B cell (primary cell): ENCODE results near the gene NCOA1. TPM values are rescaled to one million over a fixed set of nuclear protein-coding genes. Genes with fewer than 3 reads are reported as not detected.

Experiments used
- ATAC-seq: fragments of 200-7000 bp; cut with Tn5 transposase; one replicate; pipeline ENCODE4 v1.10.0; 2021; ENCODE audit warnings: low read depth, mild to moderate bottlenecking, moderate number of reproducible peaks, moderate library complexity
- CTCF ChIA-PET: fragments of 350-600 bp; sonication (Branson Sonifier 250); formaldehyde crosslinking; loops from one replicate; lab custom pipeline; 2021; ENCODE audit warnings: antibody characterized with exemption, inconsistent platforms; lab: Charles Lee
- POLR2A ChIA-PET: fragments of 350-600 bp; sonication (Branson Sonifier 250); formaldehyde crosslinking; loops from one replicate; lab custom pipeline; 2021; ENCODE audit warnings: antibody characterized with exemption; lab: Charles Lee
- DNase-seq: peaks from one replicate; pipeline ENCODE4 v3.0.0; 2013
- H2AFZ ChIP-seq: 2 replicates; pipeline ENCODE4 v1.6.1; 2012; ENCODE audit warnings: mild to moderate bottlenecking, low read depth, low read length; ENCODE audit not compliant: insufficient read depth, poor library complexity, severe bottlenecking
- H3K27ac ChIP-seq, 2 donors: 1 replicate in 1 of 2; 2 replicates in 1 of 2; pipeline ENCODE4 v1.5.1; 2012 to 2013; ENCODE audit warnings: low read length in 2 of 2, mild to moderate bottlenecking in 2 of 2, moderate library complexity in 1 of 2
- H3K27me3 ChIP-seq, 4 experiments: fragments of 200-600 bp in 1 of 4; sonication (generic) in 1 of 4; replicated peaks in 1 of 4; 1 replicate in 2 of 4; 2 replicates in 2 of 4; pipeline versions ENCODE4 v1.6.1 to v1.7.0; 2013 to 2016; ENCODE audit warnings: low read length in 3 of 4, mild to moderate bottlenecking in 2 of 4, mixed read lengths in 1 of 4, moderate library complexity in 1 of 4; ENCODE audit not compliant: insufficient read depth in 4 of 4, control insufficient read depth in 3 of 4; ENCODE audit errors: control extremely low read depth in 1 of 4
- H3K36me3 ChIP-seq, 2 experiments: replicated peaks in 1 of 2; 1 replicate in 1 of 2; 2 replicates in 1 of 2; pipeline versions ENCODE4 v1.6.1 to v1.7.1; 2013; ENCODE audit warnings: low read length in 1 of 2; ENCODE audit not compliant: insufficient read depth in 2 of 2, control insufficient read depth in 1 of 2; ENCODE audit errors: control extremely low read depth in 1 of 2, extremely low read depth in 1 of 2
- H3K4me1 ChIP-seq, 2 donors: fragments of 200-600 bp in 1 of 2; sonication (generic) in 1 of 2; 1 replicate in 1 of 2; 2 replicates in 1 of 2; pipeline versions ENCODE4 v1.5.1 to v1.6.1; 2013 to 2017; ENCODE audit warnings: low read length in 2 of 2; ENCODE audit not compliant: control insufficient read depth in 2 of 2, insufficient read depth in 2 of 2
- H3K4me2 ChIP-seq: replicated peaks from 2 replicates; pipeline ENCODE3; 2012; ENCODE audit warnings: mild to moderate bottlenecking, low read depth, low read length; ENCODE audit not compliant: poor library complexity, severe bottlenecking
- H3K4me3 ChIP-seq, 5 experiments: fragments of 200-600 bp in 1 of 5; sonication (generic) in 1 of 5; 1 replicate in 3 of 5; 2 replicates in 2 of 5; pipeline versions ENCODE4 v1.5.1 to v1.7.0; 2011 to 2016; ENCODE audit warnings: low read length in 4 of 5, mild to moderate bottlenecking in 4 of 5, low read depth in 2 of 5, control low read depth in 1 of 5, moderate library complexity in 1 of 5; ENCODE audit not compliant: insufficient read depth in 1 of 5; ENCODE audit errors: control extremely low read depth in 1 of 5, extremely low read depth in 1 of 5
- H3K79me2 ChIP-seq: fragments of 200-600 bp; sonication (generic); one replicate; pipeline ENCODE4 v1.6.0; 2016; ENCODE audit warnings: low read length; ENCODE audit not compliant: control insufficient read depth, insufficient read depth
- H3K9ac ChIP-seq: fragments of 200-600 bp; sonication (generic); 2 replicates; pipeline ENCODE4 v1.6.1; 2017; ENCODE audit warnings: mild to moderate bottlenecking, low read length, moderate library complexity
- H3K9me3 ChIP-seq, 3 donors: one replicate each; pipeline versions ENCODE4 v1.6.1 to v1.7.1; 2013; ENCODE audit warnings: low read length in 2 of 3; ENCODE audit not compliant: control insufficient read depth in 2 of 3, insufficient read depth in 1 of 3; ENCODE audit errors: control extremely low read depth in 1 of 3
- H4K20me1 ChIP-seq: 2 replicates; pipeline ENCODE4 v1.6.0; 2012; ENCODE audit warnings: mild to moderate bottlenecking, low read length; ENCODE audit not compliant: insufficient read depth, control insufficient read depth, poor library complexity, severe bottlenecking
- H3K27ac Mint-ChIP-seq: one replicate; pipeline ENCODE4 v1.8.0; 2021; ENCODE audit warnings: mixed read lengths
- H3K27me3 Mint-ChIP-seq: one replicate; pipeline ENCODE4 v1.8.0; 2021; ENCODE audit warnings: mixed read lengths
- H3K4me1 Mint-ChIP-seq: one replicate; pipeline ENCODE4 v1.8.0; 2021; ENCODE audit warnings: mixed read lengths
- H3K4me3 Mint-ChIP-seq: one replicate; pipeline ENCODE4 v1.8.0; 2021; ENCODE audit warnings: mixed read lengths
- H3K9me3 Mint-ChIP-seq: one replicate; pipeline ENCODE4 v1.8.0; 2022; ENCODE audit warnings: mixed read lengths; ENCODE audit not compliant: insufficient read depth
- EZH2 ChIP-seq: IDR thresholded peaks from 2 replicates; pipeline ENCODE4 v1.6.1; 2012; ENCODE audit warnings: borderline replicate concordance, low read depth, mild to moderate bottlenecking, moderate library complexity, low read length; ENCODE audit not compliant: insufficient read depth, poor library complexity, severe bottlenecking
- WGBS: methylation state at CpG from one replicate; pipeline ENCODE4 v1.1.5; 2013; ENCODE audit warnings: missing lambda C conversion rate; ENCODE audit not compliant: insufficient coverage; 5-methylcytosine and 5-hydroxymethylcytosine counted together
- intact Hi-C: fragments of 100-400 bp; cut with micrococcal nuclease; formaldehyde crosslinking; loops from one replicate; pipeline ENCODE4 v1.10.0; 2022
- polyA plus RNA-seq: library from polyadenylated mRNA; depleted of rRNA; stranded (reverse); fragments of >200 nt; gene quantifications from 2 replicates; pipeline ENCODE4 v1.2.3, GENCODE V29; 2012
- total RNA-seq, 2 donors: library from RNA; stranded (reverse); fragments of 120-200 nt in 1 of 2; gene quantifications; 1 replicate in 1 of 2; 2 replicates in 1 of 2; pipeline versions ENCODE4 v1.2.3 to v1.2.4, GENCODE V29; 2013 to 2022
- TF ChIP-seq, protein P1 (sequence below): fragments of 200-600 bp; IDR thresholded peaks from one replicate; pipeline ENCODE4 v1.8.0; 2022; ENCODE audit warnings: antibody characterized with exemption, mild to moderate bottlenecking

Gene NCOA1
- total and polyA plus RNA-seq, 2 donors (not counting 1 experiment from before 2014, with no cell fraction given) = 11.6 to 49.1 TPM

DNA sequence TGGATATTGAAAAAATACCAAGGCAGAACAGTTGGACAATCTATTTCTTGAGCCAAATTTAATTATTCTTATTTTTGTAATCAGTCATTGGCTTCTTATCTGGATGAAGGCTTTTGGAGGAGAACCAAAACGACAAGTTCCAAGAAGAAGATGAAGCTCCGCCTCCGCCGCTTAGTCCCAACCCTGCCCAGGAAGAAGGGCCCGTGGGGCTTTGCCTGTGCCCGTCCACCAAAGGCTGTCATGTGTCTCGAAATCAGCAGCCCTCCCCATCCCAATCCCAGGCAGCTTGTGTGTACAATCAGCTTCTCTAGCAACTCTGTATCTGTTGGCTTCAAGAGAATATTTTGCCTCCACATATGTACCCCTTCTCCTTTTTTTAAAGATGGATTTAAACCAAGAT is 277.5 kb downstream of the NCOA1 start:
- TF ChIP-seq EZH2 = no peak
- TF ChIP-seq, protein P1, sequence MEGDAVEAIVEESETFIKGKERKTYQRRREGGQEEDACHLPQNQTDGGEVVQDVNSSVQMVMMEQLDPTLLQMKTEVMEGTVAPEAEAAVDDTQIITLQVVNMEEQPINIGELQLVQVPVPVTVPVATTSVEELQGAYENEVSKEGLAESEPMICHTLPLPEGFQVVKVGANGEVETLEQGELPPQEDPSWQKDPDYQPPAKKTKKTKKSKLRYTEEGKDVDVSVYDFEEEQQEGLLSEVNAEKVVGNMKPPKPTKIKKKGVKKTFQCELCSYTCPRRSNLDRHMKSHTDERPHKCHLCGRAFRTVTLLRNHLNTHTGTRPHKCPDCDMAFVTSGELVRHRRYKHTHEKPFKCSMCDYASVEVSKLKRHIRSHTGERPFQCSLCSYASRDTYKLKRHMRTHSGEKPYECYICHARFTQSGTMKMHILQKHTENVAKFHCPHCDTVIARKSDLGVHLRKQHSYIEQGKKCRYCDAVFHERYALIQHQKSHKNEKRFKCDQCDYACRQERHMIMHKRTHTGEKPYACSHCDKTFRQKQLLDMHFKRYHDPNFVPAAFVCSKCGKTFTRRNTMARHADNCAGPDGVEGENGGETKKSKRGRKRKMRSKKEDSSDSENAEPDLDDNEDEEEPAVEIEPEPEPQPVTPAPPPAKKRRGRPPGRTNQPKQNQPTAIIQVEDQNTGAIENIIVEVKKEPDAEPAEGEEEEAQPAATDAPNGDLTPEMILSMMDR = no peak
- H3K4me1 Mint-ChIP-seq = no peaks in the 10 kb centered on the region
- DNase-seq (no peak), ATAC-seq (no peak)
- 92% methylated on average over 7 of the region's 7 CpGs for WGBS
- no peak overlapping the region for H2AFZ ChIP-seq
- H3K27ac Mint-ChIP-seq = no peak overlapping the region
- H4K20me1 ChIP-seq = no peaks in the 10 kb centered on the region
- no peaks in the 10 kb centered on the region for H3K9me3 ChIP-seq
- no peaks in the 10 kb centered on the region for H3K9me3 Mint-ChIP-seq
- peaks cover 5 to 26% of the 10 kb centered on the region in 2 experiments for H3K36me3 ChIP-seq
- no peaks in the 10 kb centered on the region for H3K27me3 Mint-ChIP-seq
- no peak overlapping the region for H3K27ac ChIP-seq
- ChIA-PET CTCF (interaction anchor here (1.6 kb wide), 1 partner anchor 59 kb away, joined by 5 read pairs; no protein-coding TSS in a partner anchor), POLR2A (no interaction called here)
- no peaks in the 10 kb centered on the region for H3K79me2 ChIP-seq
- no peak overlapping the region for H3K4me3 ChIP-seq
- H3K4me1 ChIP-seq = no peaks in the 10 kb centered on the region
- no peak overlapping the region for H3K4me2 ChIP-seq
- intact Hi-C loops = no loop called here
- no peaks in the 10 kb centered on the region for H3K27me3 ChIP-seq
- no peak overlapping the region for H3K9ac ChIP-seq
- H3K4me3 Mint-ChIP-seq = no peak overlapping the region

DNA sequence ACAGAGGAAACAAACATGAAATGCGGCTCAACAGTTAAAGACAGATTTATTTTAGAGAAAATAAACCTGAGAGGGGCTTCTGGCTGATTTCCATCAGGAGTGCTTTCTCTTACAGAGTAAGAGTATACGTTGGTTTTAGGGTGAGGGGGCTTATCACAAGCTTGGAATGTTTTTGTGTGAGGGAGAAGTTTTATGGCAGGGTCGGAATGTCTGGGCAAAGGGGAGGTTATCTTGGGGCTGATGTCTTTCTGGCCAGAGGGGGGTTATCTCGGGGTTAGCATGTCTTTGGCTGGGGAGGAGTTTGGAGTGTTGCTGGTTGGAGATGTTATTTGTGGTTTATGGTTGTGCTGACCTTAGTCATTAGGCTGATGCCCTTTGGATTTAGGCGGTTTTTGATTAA is 280.0 kb downstream of the NCOA1 start:
- no peak for TF ChIP-seq EZH2
- TF ChIP-seq, protein P1 = no peak
- peaks cover 2 to 17% of the 10 kb centered on the region in 2 experiments for H3K36me3 ChIP-seq
- no peaks in the 10 kb centered on the region for H3K79me2 ChIP-seq
- no peaks in the 10 kb centered on the region for H3K27me3 ChIP-seq
- no peak overlapping the region for H3K9ac ChIP-seq
- H3K9me3 Mint-ChIP-seq = no peaks in the 10 kb centered on the region
- ChIA-PET CTCF (no interaction called here), POLR2A (no interaction called here)
- DNase-seq = no peak
- WGBS = 98% methylated on average over 4 of the region's 5 CpGs
- H3K4me3 Mint-ChIP-seq = no peak overlapping the region
- no peaks in the 10 kb centered on the region for H3K4me1 Mint-ChIP-seq
- no peaks in the 10 kb centered on the region for H3K27me3 Mint-ChIP-seq
- H3K27ac ChIP-seq = no peak overlapping the region
- H2AFZ ChIP-seq = no peak overlapping the region
- intact Hi-C loops = no loop called here
- H3K27ac Mint-ChIP-seq = no peak overlapping the region
- no peak for ATAC-seq
- no peak overlapping the region for H3K4me2 ChIP-seq
- no peak overlapping the region for H3K4me3 ChIP-seq
- no peaks in the 10 kb centered on the region for H3K9me3 ChIP-seq
- no peaks in the 10 kb centered on the region for H3K4me1 ChIP-seq
- H4K20me1 ChIP-seq = no peaks in the 10 kb centered on the region
